A549 (cell line): ENCODE data around the gene BUB1B. TPM values are rescaled to one million over a fixed set of nuclear protein-coding genes. Genes with fewer than 3 reads are reported as not detected.

ENCODE experiments used
- ATAC-seq, 2 experiments: fragments of 200-7000 bp in 1 of 2; fragments of >200 bp in 1 of 2; cut with Nextera tagmentation in 1 of 2; cut with Tn5 transposase in 1 of 2; 3 replicates each; pipeline versions ENCODE4 v1.8.0 to v1.9.1; 2018 to 2020; ENCODE audit warnings: mild to moderate bottlenecking in 1 of 2, moderate library complexity in 1 of 2
- CTCF ChIA-PET: fragments of 300-600 bp; sonication (Branson Sonifier 250); formaldehyde crosslinking; extraction: SDS; loops from one replicate; lab custom pipeline; 2021; ENCODE audit warnings: antibody characterized with exemption, inconsistent platforms; lab: Yijun Ruan, JAX
- POLR2A ChIA-PET: fragments of 350-600 bp; formaldehyde crosslinking; extraction: SDS; loops from one replicate; lab custom pipeline; 2021; ENCODE audit warnings: antibody characterized with exemption, inconsistent platforms; lab: Yijun Ruan, JAX
- DNase-seq, 2 experiments: peaks; one replicate each; pipeline versions ENCODE4 v3.0.0 to v3.0.0-alpha.2; 2011 to 2016; ENCODE audit warnings: low read depth in 1 of 2, low spot score in 1 of 2
- FAIRE-seq: peaks from 2 replicates; lab custom pipeline; 2011; peaks lifted over from hg19 to GRCh38; lab: Jason Lieb, UNC
- H3K27ac ChIP-seq, 2 experiments: fragments of >200 bp; sonication (Bioruptor Twin); formaldehyde crosslinking; 3 replicates each; pipeline ENCODE4 v1.5.1; 2016 to 2017
- H3K4me1 ChIP-seq: fragments of >200 bp; sonication (Bioruptor Twin); formaldehyde crosslinking; 3 replicates; pipeline ENCODE4 v1.6.1; 2016
- H3K4me2 ChIP-seq: fragments of >200 bp; sonication (Bioruptor Twin); formaldehyde crosslinking; 3 replicates; pipeline ENCODE4 v1.6.1; 2016
- H3K4me3 ChIP-seq: fragments of >200 bp; sonication (Bioruptor Twin); formaldehyde crosslinking; 3 replicates; pipeline ENCODE4 v1.5.1; 2016
- H3K9me3 ChIP-seq: fragments of >200 bp; sonication (Bioruptor Twin); formaldehyde crosslinking; 3 replicates; pipeline ENCODE4 v1.6.1; 2016
- ATOH8 ChIP-seq: fragments of 250-450 bp; sonication (Bioruptor Pico); IDR thresholded peaks from 2 replicates; pipeline ENCODE4 v1.5.0; 2020; ENCODE audit warnings: low read depth, mild to moderate bottlenecking, moderate library complexity
- BHLHE40 ChIP-seq: IDR thresholded peaks from 2 replicates; pipeline ENCODE4 v1.6.1; 2012; ENCODE audit warnings: low read depth, low read length, inconsistent platforms
- CHD2 ChIP-seq: fragments of 150-350 bp; IDR thresholded peaks from 2 replicates; pipeline ENCODE4 v1.6.1; 2014; ENCODE audit warnings: low read length; ENCODE audit not compliant: partially characterized antibody
- FOXS1 ChIP-seq: fragments of 250-450 bp; sonication (Bioruptor Pico); IDR thresholded peaks from 2 replicates; pipeline ENCODE4 v1.5.0; 2020; ENCODE audit warnings: mild to moderate bottlenecking, moderate library complexity
- GATA3 ChIP-seq: IDR thresholded peaks from 2 replicates; pipeline ENCODE4 v1.6.1; 2012; ENCODE audit warnings: borderline replicate concordance
- HDAC2 ChIP-seq: fragments of 200-600 bp; sonication (generic); IDR thresholded peaks from 2 replicates; pipeline ENCODE4 v1.6.1; 2016
- JUN ChIP-seq, 2 experiments: fragments of >200 bp; sonication (Bioruptor Twin); formaldehyde crosslinking; IDR thresholded peaks; 2 replicates in 1 of 2; 3 replicates in 1 of 2; pipeline ENCODE4 v1.6.1; 2016 to 2017
- KDM1A ChIP-seq: fragments of 200-600 bp; sonication (generic); IDR thresholded peaks from 2 replicates; pipeline ENCODE4 v1.6.1; 2016; ENCODE audit warnings: low read depth, mild to moderate bottlenecking
- MAX ChIP-seq: IDR thresholded peaks from 2 replicates; pipeline ENCODE4 v1.6.1; 2012
- MYC ChIP-seq: IDR thresholded peaks from 2 replicates; pipeline ENCODE4 v1.6.1; 2012; ENCODE audit warnings: mild to moderate bottlenecking, inconsistent platforms, low read length, improper control_type of control experiment, borderline replicate concordance
- NPAS2 ChIP-seq: fragments of 250-450 bp; sonication (Bioruptor Pico); IDR thresholded peaks from 2 replicates; pipeline ENCODE4 v1.8.0; 2022; ENCODE audit warnings: mild to moderate bottlenecking, moderate library complexity, borderline replicate concordance
- POLR2A ChIP-seq: IDR thresholded peaks from 2 replicates; pipeline ENCODE4 v1.6.1; 2012; ENCODE audit warnings: mild to moderate bottlenecking, low read length
- RCOR1 ChIP-seq: fragments of 150-350 bp; IDR thresholded peaks from 2 replicates; pipeline ENCODE4 v1.6.1; 2014; ENCODE audit warnings: antibody characterized with exemption, low read length, low read depth
- REST ChIP-seq: fragments of 200-600 bp; sonication (generic); IDR thresholded peaks from 2 replicates; pipeline ENCODE4 v1.6.1; 2016; ENCODE audit warnings: antibody characterized with exemption, mild to moderate bottlenecking, moderate library complexity
- SREBF2 ChIP-seq: fragments of 450-650 bp; IDR thresholded peaks from 2 replicates; pipeline ENCODE4 v1.6.1; 2014; ENCODE audit warnings: mild to moderate bottlenecking, moderate library complexity
- TFCP2L1 ChIP-seq: fragments of 250-450 bp; sonication (Bioruptor Pico); IDR thresholded peaks from 2 replicates; pipeline ENCODE4 v1.5.0; 2021; ENCODE audit warnings: mild to moderate bottlenecking
- WGBS: methylation state at CpG from one replicate; pipeline ENCODE4 v1.1.6; 2017; ENCODE audit errors: missing lambda C conversion rate; 5-methylcytosine and 5-hydroxymethylcytosine counted together
- polyA minus RNA-seq: library from RNA; depleted of rRNA, polyadenylated mRNA; stranded (reverse); fragments of >200 nt; gene quantifications from 2 replicates; pipeline ENCODE4 v1.2.3, GENCODE V29; 2011; rRNA and poly(A)+ RNA removed
- polyA plus RNA-seq, 4 experiments: library from polyadenylated mRNA; depleted of rRNA in 3 of 4; stranded (reverse); fragments of >200 nt; fragmentation: RNase III in 1 of 4; extraction: RNeasy Plus Mini Kit Qiagen cat#74134 plus additional on column Dnase treatment in 1 of 4; gene quantifications; 2 replicates in 3 of 4; 3 replicates in 1 of 4; pipeline ENCODE4 v1.2.3, GENCODE V29; 2011 to 2017

Gene BUB1B
- polyA plus RNA-seq (2011; rRNA removed): 37.5 and 42.2 TPM in 2 replicates
- polyA plus RNA-seq (2012; cell fraction: cytosol; rRNA removed): 13.8 and 13.9 TPM in 2 replicates
- polyA plus RNA-seq (2012; cell fraction: nucleus; rRNA removed): 26.0 and 45.2 TPM in 2 replicates
- polyA plus RNA-seq (2017; fragmentation: RNase III; extraction: RNeasy Plus Mini Kit Qiagen cat#74134 plus additional on column Dnase treatment): 35.0 to 50.2 TPM (median 42.6 TPM) in 3 replicates
- polyA minus RNA-seq: 12.2 and 13.2 TPM in 2 replicates

GRCh38 chr15:40160689-40161688, at the start of gene BUB1B:
Gene BUB1B (plus strand): TSS chr15:40161069. CDS start chr15:40161221, 152 bp downstream.
- peak; percentile 89 to 90 for DNase-seq

GRCh38 chr15:40111888-40112287, 49.0 kb upstream of the BUB1B start:
- FAIRE-seq (no peak), DNase-seq (no peak), ATAC-seq (no peak)
- Histone ChIP-seq H3K9me3 (no peaks in the 10 kb centered on the region), H3K4me1 (peaks cover 11% of the 10 kb centered on the region), H3K4me2 (no peak overlapping the region), H3K4me3 (no peak overlapping the region), H3K27ac (no peak overlapping the region)
- WGBS: 65% methylated on average over 2 of the region's 2 CpGs
- CTCF ChIA-PET: interaction anchor here (1.0 to 14.6 kb wide), 5 partner anchors 8 to 163 kb away, joined by 3 to 174 read pairs (median 5); partner anchors contain the start of genes BUB1B and SRP14
- POLR2A ChIA-PET: no interaction called here
- TF ChIP-seq TFCP2L1 (CRISPR knock-in tag) (no peak), POLR2A (no peak), BHLHE40 (no peak), NPAS2 (CRISPR knock-in tag) (no peak), SREBF2 (no peak), KDM1A (no peak), MYC (no peak), GATA3 (no peak)

More at GRCh38 chr15:40160689-40161688, at the start of gene BUB1B:
- peak; percentile 97 for ATAC-seq
- Histone ChIP-seq H3K4me1 (peaks cover 11% of the 10 kb centered on the region), H3K27ac (peak within 1 kb of the TSS; percentile 70 to 92), H3K9me3 (no peaks in the 10 kb centered on the region), H3K4me2 (peak within 1 kb of the TSS; percentile 79)
- POLR2A ChIA-PET: no interaction called here
- no peak for FAIRE-seq
- TF ChIP-seq CHD2 (peak; percentile 73), MYC (0 out of 2 replicates have a peak, but pooled peaks have one; percentile 25), FOXS1 (CRISPR knock-in tag) (no peak), RCOR1 (no peak), ATOH8 (no peak), JUN (IDR thresholded peaks at IDR 0.05) (peak in 1 of 2 experiments; percentile 66; a peak in 1 of 5 replicates), REST (peak; percentile 70), POLR2A (peak; percentile 19; the same call in 1 of the 2 replicates), HDAC2 (peak; percentile 36; the same call in 1 of the 2 replicates), MAX (peak; percentile 79)
- TF ChIP-seq, all 56 proteins: peak for 7
- WGBS: under 1% methylated on average over 26 of the region's 54 CpGs
- CTCF ChIA-PET: interaction anchor here (1.0 to 2.2 kb wide), 7 partner anchors 13 to 113 kb away, joined by 3 to 12 read pairs (median 4); no protein-coding TSS in a partner anchor
- peak within 1 kb of the TSS; percentile 69 for H3K4me3 ChIP-seq
